ENCODE measurements around the gene ZNFX1. TPM values are rescaled to one million over a fixed set of nuclear protein-coding genes. Genes with fewer than 3 reads are reported as not detected.

ZNFX1 gene
- polyA plus RNA-seq, 1 of the 3 experiments (the other 2 are of a cell fraction), result 3.9 TPM

- Histone ChIP-seq H3K36me3 (replicated peaks in 1 of 2; ENCODE audit: control insufficient read depth in 1 of 2, insufficient read depth in 2 of 2, low read length in 1 of 2) (peaks cover 65 to 77% of the 10 kb centered on the region in 2 experiments), H3K9ac (no peak overlapping the region)
- CTCF ChIA-PET, result no interaction called here
These were observed 17.6 kb downstream of the ZNFX1 start for GRCh38 chr20:49260218-49260617.

More at GRCh38 chr20:49260218-49260617, 17.6 kb downstream of the ZNFX1 start:
- Histone ChIP-seq H3K27me3 (ENCODE audit: insufficient read depth) (no peaks in the 10 kb centered on the region), H4K20me1 (ENCODE audit: insufficient read depth) (peaks cover 25% of the 10 kb centered on the region), H3K9me2 (no peaks in the 10 kb centered on the region), H3K4me2 (no peak overlapping the region), H3K27ac (ENCODE audit: low read depth in 2 of 2, low read length in 1 of 2) (peak overlapping the region in 1 of 2 experiments; percentile 49; a peak in 2 of 4 replicates), H3K9me3 (no peaks in the 10 kb centered on the region), H3K79me2 (ENCODE audit: insufficient read depth) (peaks cover 44% of the 10 kb centered on the region), H2AFZ (ENCODE audit: low read depth) (no peak overlapping the region), H3K4me3 (ENCODE audit: low read depth in 2 of 2, low read length in 1 of 2) (no peak overlapping the region), H3F3A (replicated peaks; ENCODE audit: insufficient read depth) (peaks cover 10% of the 10 kb centered on the region), H3K4me1 (ENCODE audit: control insufficient read depth in 1 of 2, insufficient read depth in 2 of 2, low read depth in 1 of 2, low read length in 1 of 2) (no peaks in the 10 kb centered on the region)
- TF ChIP-seq YY1 (IDR thresholded peaks at IDR 0.05; ENCODE audit: low read depth), result no peak
- no peak for TF ChIP-seq RAD21 (IDR thresholded peaks at IDR 0.05; ENCODE audit: low read length)
- TF ChIP-seq SMC3 (IDR thresholded peaks at IDR 0.05; ENCODE audit: low read depth, low read length), result no peak
- no peak for TF ChIP-seq ZBTB33 (IDR thresholded peaks at IDR 0.05; ENCODE audit: borderline replicate concordance, low read depth)
- TF ChIP-seq GABPA (IDR thresholded peaks at IDR 0.05; ENCODE audit: low read depth), result no peak
- TF ChIP-seq NRF1 (IDR thresholded peaks at IDR 0.05; ENCODE audit: low read depth, low read length), result no peak
- no peak for TF ChIP-seq MXI1 (IDR thresholded peaks at IDR 0.05; ENCODE audit: low read depth, low read length)
- TF ChIP-seq PBX3 (IDR thresholded peaks at IDR 0.05), result no peak
- no peak for TF ChIP-seq POLR2AphosphoS5 (IDR thresholded peaks at IDR 0.05; ENCODE audit: low read depth, low read length)
- no peak for TF ChIP-seq REST (IDR thresholded peaks at IDR 0.05; ENCODE audit: low read depth, low read length)
- TF ChIP-seq NFIC (IDR thresholded peaks at IDR 0.05; ENCODE audit: borderline replicate concordance), result no peak
- TF ChIP-seq, protein P1, sequence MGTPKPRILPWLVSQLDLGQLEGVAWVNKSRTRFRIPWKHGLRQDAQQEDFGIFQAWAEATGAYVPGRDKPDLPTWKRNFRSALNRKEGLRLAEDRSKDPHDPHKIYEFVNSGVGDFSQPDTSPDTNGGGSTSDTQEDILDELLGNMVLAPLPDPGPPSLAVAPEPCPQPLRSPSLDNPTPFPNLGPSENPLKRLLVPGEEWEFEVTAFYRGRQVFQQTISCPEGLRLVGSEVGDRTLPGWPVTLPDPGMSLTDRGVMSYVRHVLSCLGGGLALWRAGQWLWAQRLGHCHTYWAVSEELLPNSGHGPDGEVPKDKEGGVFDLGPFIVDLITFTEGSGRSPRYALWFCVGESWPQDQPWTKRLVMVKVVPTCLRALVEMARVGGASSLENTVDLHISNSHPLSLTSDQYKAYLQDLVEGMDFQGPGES (IDR thresholded peaks at IDR 0.05; ENCODE audit: low read depth, low read length), result no peak
- no peak for TF ChIP-seq CHD2 (IDR thresholded peaks at IDR 0.05; ENCODE audit: low read length, partially characterized antibody)
- POLR2A ChIA-PET, result no interaction called here
- DNase-seq, result no peak
- 89% methylated on average over 4 of the region's 4 CpGs for WGBS (ENCODE audit: low lambda C conversion rate)
